Endothelial cell of umbilical vein (primary cell): ENCODE results near the gene TDRD7. TPM values are rescaled to one million over a fixed set of nuclear protein-coding genes. Genes with fewer than 3 reads are reported as not detected.

Experiments
- BruUV-seq: library from RNA; stranded (reverse); fragments of 400-500 nt; replicated peaks from 2 replicates; lab custom pipeline; 2021; lab: Mats Ljungman, UMichigan
- CTCF ChIA-PET: fragments of 300-600, 350-600 bp; sonication (Branson Sonifier 250); formaldehyde crosslinking; loops from one replicate; lab custom pipeline; 2021; ENCODE audit warnings: antibody characterized with exemption, inconsistent platforms; lab: Charles Lee
- POLR2A ChIA-PET: fragments of 300-600, 350-600 bp; sonication (Branson Sonifier 250); formaldehyde crosslinking; loops from one replicate; lab custom pipeline; 2021; ENCODE audit warnings: antibody characterized with exemption, inconsistent platforms; lab: Charles Lee
- DNase-seq: peaks from one replicate; pipeline ENCODE4 v3.0.0-alpha.2; 2011; ENCODE audit warnings: low read depth, low spot score
- FAIRE-seq: peaks from 2 replicates; lab custom pipeline; 2011; peaks lifted over from hg19 to GRCh38; lab: Jason Lieb, UNC
- H2AFZ ChIP-seq: 2 replicates; pipeline ENCODE4 v1.6.0; 2012; ENCODE audit warnings: low read depth, low read length, control low read depth, inconsistent platforms
- H3K27ac ChIP-seq: 2 replicates; pipeline ENCODE4 v1.5.1; 2011; ENCODE audit warnings: low read depth, mild to moderate bottlenecking, control low read depth, low read length, moderate library complexity; ENCODE audit not compliant: insufficient read depth
- H3K27me3 ChIP-seq, 2 experiments: 2 replicates each; pipeline versions ENCODE4 v1.6.0 to v1.6.1; 2011; ENCODE audit warnings: low read length in 2 of 2, mixed read lengths in 1 of 2; ENCODE audit not compliant: control insufficient read depth in 2 of 2, insufficient read depth in 2 of 2
- H3K36me3 ChIP-seq, 2 experiments: 2 replicates in 1 of 2; 3 replicates in 1 of 2; pipeline ENCODE4 v1.5.1; 2011; ENCODE audit warnings: low read length in 2 of 2, mild to moderate bottlenecking in 1 of 2, moderate library complexity in 1 of 2; ENCODE audit not compliant: control insufficient read depth in 2 of 2, insufficient read depth in 2 of 2; ENCODE audit errors: extremely low read depth in 1 of 2
- H3K4me1 ChIP-seq: 3 replicates; pipeline ENCODE4 v1.5.1; 2011; ENCODE audit warnings: mild to moderate bottlenecking, low read length; ENCODE audit not compliant: control insufficient read depth, insufficient read depth; ENCODE audit errors: extremely low read depth
- H3K4me2 ChIP-seq: 2 replicates; pipeline ENCODE4 v1.6.1; 2011; ENCODE audit warnings: low read length, control low read depth, mixed read lengths; ENCODE audit not compliant: insufficient read depth
- H3K4me3 ChIP-seq, 3 experiments: fragments of 200-600 bp in 1 of 3; sonication (generic), shearing (Covaris generic) in 1 of 3; replicated peaks in 1 of 3; 2 replicates each; pipeline ENCODE4 v1.5.1; 2011 to 2016; ENCODE audit warnings: control low read depth in 3 of 3, low read length in 3 of 3, mild to moderate bottlenecking in 2 of 3, inconsistent platforms in 1 of 3, low read depth in 1 of 3, moderate library complexity in 1 of 3; ENCODE audit not compliant: insufficient read depth in 1 of 3
- H3K79me2 ChIP-seq: 2 replicates; pipeline ENCODE4 v1.6.0; 2012; ENCODE audit warnings: low read length, inconsistent platforms; ENCODE audit not compliant: control insufficient read depth, insufficient read depth
- H3K9ac ChIP-seq: replicated peaks from 2 replicates; pipeline ENCODE3; 2011; ENCODE audit warnings: low read length, control low read depth; ENCODE audit not compliant: insufficient read depth; ENCODE audit errors: extremely low read depth
- H3K9me1 ChIP-seq: replicated peaks from 3 replicates; pipeline ENCODE4 v1.6.0; 2011; ENCODE audit warnings: mild to moderate bottlenecking, low read length; ENCODE audit not compliant: control insufficient read depth, insufficient read depth; ENCODE audit errors: extremely low read depth
- H3K9me3 ChIP-seq: replicated peaks from 2 replicates; pipeline ENCODE4 v1.5.1; 2012; ENCODE audit warnings: low read length, inconsistent platforms; ENCODE audit not compliant: control insufficient read depth, insufficient read depth
- H4K20me1 ChIP-seq: replicated peaks from 2 replicates; pipeline ENCODE3; 2011; ENCODE audit warnings: mild to moderate bottlenecking, low read length; ENCODE audit not compliant: control insufficient read depth, insufficient read depth; ENCODE audit errors: extremely low read depth
- CTCF ChIP-seq, 2 donors: IDR thresholded peaks; 1 replicate in 1 of 2; 2 replicates in 1 of 2; pipeline ENCODE4 v1.5.1; 2011; ENCODE audit warnings: low read length in 2 of 2, mild to moderate bottlenecking in 2 of 2, moderate library complexity in 2 of 2, control low read depth in 1 of 2, inconsistent platforms in 1 of 2, low read depth in 1 of 2; ENCODE audit not compliant: insufficient read depth in 1 of 2; ENCODE audit errors: extremely low read depth in 1 of 2
- EZH2 ChIP-seq: IDR thresholded peaks from 2 replicates; pipeline ENCODE4 v1.6.1; 2012; ENCODE audit warnings: borderline replicate concordance, low read depth, mild to moderate bottlenecking, moderate library complexity, low read length, inconsistent platforms; ENCODE audit not compliant: severe bottlenecking
- FOS ChIP-seq: IDR thresholded peaks from 2 replicates; pipeline ENCODE4 v1.6.1; 2011; ENCODE audit warnings: mild to moderate bottlenecking, low read length, moderate library complexity, borderline replicate concordance; ENCODE audit not compliant: insufficient read depth
- GATA2 ChIP-seq: IDR thresholded peaks from 2 replicates; pipeline ENCODE4 v1.7.0; 2011; ENCODE audit warnings: low read depth, mild to moderate bottlenecking, moderate library complexity, mixed read lengths, low read length; ENCODE audit not compliant: insufficient read length, insufficient read depth
- JUN ChIP-seq: IDR thresholded peaks from 2 replicates; pipeline ENCODE4 v1.6.1; 2011; ENCODE audit warnings: borderline replicate concordance, low read depth; ENCODE audit not compliant: insufficient read length, insufficient read depth
- MYC ChIP-seq: IDR thresholded peaks from one replicate; pipeline ENCODE4 v1.6.1; 2011; ENCODE audit warnings: mild to moderate bottlenecking, low read depth, low read length
- POLR2A ChIP-seq: IDR thresholded peaks from 2 replicates; pipeline ENCODE4 v1.6.1; 2012; ENCODE audit warnings: low read depth, mild to moderate bottlenecking, control low read depth, low read length
- POLR2AphosphoS5 ChIP-seq: IDR thresholded peaks from 2 replicates; pipeline ENCODE4 v1.6.1; 2012; ENCODE audit warnings: low read depth, mild to moderate bottlenecking, control low read depth, low read length, moderate library complexity; ENCODE audit not compliant: insufficient read depth
- dilution Hi-C: fragments of 300-500 bp; cut with MboI; formaldehyde crosslinking; loops from one replicate; pipeline ENCODE4 v1.15.0; 2019; ENCODE audit warnings: low sequenced_read_pairs; ENCODE audit not compliant: extremely low pct_ligation_motif_present
- intact Hi-C: fragments of 100-400 bp; cut with micrococcal nuclease; formaldehyde crosslinking; loops from one replicate; pipeline ENCODE4 v1.10.0; 2022
- polyA plus RNA-seq, 4 experiments: library from polyadenylated mRNA; depleted of rRNA in 3 of 4; stranded (reverse) in 3 of 4; unstranded in 1 of 4; fragments of >200 nt; gene quantifications; 2 replicates each; pipeline versions ENCODE4 v1.2.1 to v1.2.3, GENCODE V29; 2011 to 2012; ENCODE audit warnings: missing spikeins in 1 of 4
- total RNA-seq: library from RNA; stranded (reverse); gene quantifications from 2 replicates; pipeline ENCODE4 v1.2.3, GENCODE V29; 2021
- TF ChIP-seq, protein P1 (sequence below): IDR thresholded peaks from 2 replicates; pipeline ENCODE4 v1.6.1; 2011; ENCODE audit not compliant: insufficient read depth, insufficient read length

TDRD7 gene
- total and polyA plus RNA-seq, 2 donors (not counting 3 experiments of a cell fraction or from before 2014, with no cell fraction given) = 4.9 to 11.5 TPM

DNA sequence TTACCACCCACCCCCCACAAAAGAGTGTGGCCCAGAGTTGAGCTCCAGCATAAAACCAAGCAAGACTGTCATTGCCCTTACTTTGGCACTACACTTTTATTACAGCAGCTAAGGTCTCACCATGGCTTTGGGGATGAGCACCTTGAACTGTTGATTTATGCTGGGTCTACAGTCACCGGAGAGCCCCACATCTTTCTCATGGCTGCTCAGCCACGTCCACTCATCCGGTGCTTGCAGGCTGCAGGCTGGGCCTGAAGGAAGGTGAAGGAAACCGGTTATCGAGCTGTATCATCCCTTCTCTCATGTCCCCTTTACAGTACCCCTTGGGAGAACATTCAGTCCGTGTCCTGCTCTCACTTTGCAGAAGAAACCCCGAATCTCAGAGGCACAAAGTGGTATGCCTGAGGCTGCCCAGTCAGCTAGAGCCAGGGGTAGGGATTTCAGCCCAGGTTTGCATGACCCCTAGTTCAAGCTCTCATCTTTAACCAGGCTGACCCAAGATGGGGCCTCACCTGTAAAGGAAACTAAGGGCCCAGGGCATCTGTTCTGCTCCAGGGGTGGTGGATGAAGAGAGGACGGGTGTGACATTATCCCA, 101.2 kb downstream of the TDRD7 start:
- TF ChIP-seq, protein P1, sequence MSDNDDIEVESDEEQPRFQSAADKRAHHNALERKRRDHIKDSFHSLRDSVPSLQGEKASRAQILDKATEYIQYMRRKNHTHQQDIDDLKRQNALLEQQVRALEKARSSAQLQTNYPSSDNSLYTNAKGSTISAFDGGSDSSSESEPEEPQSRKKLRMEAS = no peak
- TF ChIP-seq MYC = no peak
- TF ChIP-seq POLR2A = no peak
- no peak for TF ChIP-seq CTCF (IDR thresholded peaks at IDR 0.05; ENCODE audit: extremely low read depth in 1 of 2, insufficient read depth in 1 of 2, low read depth in 1 of 2, low read length in 2 of 2)
- no peak for TF ChIP-seq JUN
- TF ChIP-seq EZH2 = no peak
- no peak for TF ChIP-seq FOS
- TF ChIP-seq POLR2AphosphoS5 = no peak
- no peak for TF ChIP-seq GATA2
- H3K9ac ChIP-seq = no peak overlapping the region
- H4K20me1 ChIP-seq = no peaks in the 10 kb centered on the region
- dilution Hi-C loops (no loop called here), intact Hi-C loops (no loop called here)
- H3K9me1 ChIP-seq = no peaks in the 10 kb centered on the region
- BruUV-seq = no TSS peak
- no peaks in the 10 kb centered on the region for H3K79me2 ChIP-seq
- no peak overlapping the region for H3K4me3 ChIP-seq
- no peak overlapping the region for H3K27ac ChIP-seq
- H3K27me3 ChIP-seq = no peaks in the 10 kb centered on the region
- H3K36me3 ChIP-seq = no peaks in the 10 kb centered on the region
- no peak overlapping the region for H3K4me2 ChIP-seq
- DNase-seq (no peak), FAIRE-seq (no peak)
- ChIA-PET CTCF (interaction anchor here (1.5 kb wide), 1 partner anchor 86 kb away, joined by 3 read pairs; no protein-coding TSS in a partner anchor), POLR2A (no interaction called here)
- H2AFZ ChIP-seq = no peak overlapping the region
- no peaks in the 10 kb centered on the region for H3K9me3 ChIP-seq
- H3K4me1 ChIP-seq = peaks cover 14% of the 10 kb centered on the region
